Fibroblast of skin of abdomen (primary cell): Measurements from ENCODE around the gene GAD2.

ENCODE experiments used
- DNase-seq: peaks from one replicate; pipeline ENCODE4 v3.0.0-alpha.2; 2013

The GAD2 gene

GRCh38 chr10:26222563-26222962, 6.0 kb downstream of the GAD2 start:
- DNase-seq = no peak

GRCh38 chr10:26225322-26225721, 8.7 kb downstream of the GAD2 start:
- DNase-seq = no peak

GRCh38 chr10:26227786-26228185, 11.2 kb downstream of the GAD2 start:
- DNase-seq = no peak

- no peak for DNase-seq
Observed at GRCh38 chr10:26232174-26232573, 15.6 kb downstream of the GAD2 start.

- no peak for DNase-seq
Observed at GRCh38 chr10:26235761-26236160, 19.2 kb downstream of the GAD2 start.

GRCh38 chr10:26238378-26238777, 21.8 kb downstream of the GAD2 start:
- DNase-seq = no peak

GRCh38 chr10:26242706-26243350, 26.3 kb downstream of the GAD2 start:
- no peak for DNase-seq

GRCh38 chr10:26243351-26243720, 26.8 kb downstream of the GAD2 start:
- DNase-seq = no peak

GRCh38 chr10:26249681-26250080, 33.1 kb downstream of the GAD2 start:
- DNase-seq = no peak

GRCh38 chr10:26251925-26252324, 35.4 kb downstream of the GAD2 start:
- no peak for DNase-seq

GRCh38 chr10:26254616-26255015, 38.0 kb downstream of the GAD2 start:
- DNase-seq = no peak

GRCh38 chr10:26259341-26259740, 42.8 kb downstream of the GAD2 start:
- DNase-seq = no peak

GRCh38 chr10:26269754-26270153, 53.2 kb downstream of the GAD2 start:
- peak; percentile 12 for DNase-seq

- no peak for DNase-seq
Observed at GRCh38 chr10:26274391-26274790, 57.8 kb downstream of the GAD2 start.

GRCh38 chr10:26278295-26278694, 61.7 kb downstream of the GAD2 start:
- no peak for DNase-seq

- DNase-seq = no peak
Observed at GRCh38 chr10:26290236-26290635, 73.7 kb downstream of the GAD2 start.

- DNase-seq = no peak
Observed at GRCh38 chr10:26291721-26292480, 75.3 kb downstream of the GAD2 start.

GRCh38 chr10:26296360-26296759, 79.8 kb downstream of the GAD2 start:
- no peak for DNase-seq

GRCh38 chr10:26300001-26300400, 83.4 kb downstream of the GAD2 start:
- DNase-seq = no peak

- no peak for DNase-seq
Observed at GRCh38 chr10:26303366-26303765, 86.8 kb downstream of the GAD2 start.

- DNase-seq = no peak
Observed at GRCh38 chr10:26310361-26310760, 93.8 kb downstream of the GAD2 start.

- no peak for DNase-seq
Observed at GRCh38 chr10:26311383-26311940, 94.9 kb downstream of the GAD2 start.

GRCh38 chr10:26314265-26315013, 97.9 kb downstream of the GAD2 start:
- no peak for DNase-seq
